OCI-LY1 (cell line): ENCODE results near the gene EPHB2.

Experiments
- EZH2 ChIP-seq: fragments of 200-600 bp; sonication (generic), shearing (Covaris generic); IDR thresholded peaks from 2 replicates; pipeline ENCODE4 v1.8.0; 2017; ENCODE audit warnings: borderline replicate concordance, mixed run types, mild to moderate bottlenecking, antibody characterized with exemption, low read length, moderate library complexity, mixed read lengths
- TF ChIP-seq, protein P1 (sequence below): fragments of 200-600 bp; sonication (generic), shearing (Covaris generic); IDR thresholded peaks from 2 replicates; pipeline ENCODE4 v1.5.1; 2017; ENCODE audit warnings: mild to moderate bottlenecking, antibody characterized with exemption, low read length, moderate library complexity, mixed read lengths

DNA sequence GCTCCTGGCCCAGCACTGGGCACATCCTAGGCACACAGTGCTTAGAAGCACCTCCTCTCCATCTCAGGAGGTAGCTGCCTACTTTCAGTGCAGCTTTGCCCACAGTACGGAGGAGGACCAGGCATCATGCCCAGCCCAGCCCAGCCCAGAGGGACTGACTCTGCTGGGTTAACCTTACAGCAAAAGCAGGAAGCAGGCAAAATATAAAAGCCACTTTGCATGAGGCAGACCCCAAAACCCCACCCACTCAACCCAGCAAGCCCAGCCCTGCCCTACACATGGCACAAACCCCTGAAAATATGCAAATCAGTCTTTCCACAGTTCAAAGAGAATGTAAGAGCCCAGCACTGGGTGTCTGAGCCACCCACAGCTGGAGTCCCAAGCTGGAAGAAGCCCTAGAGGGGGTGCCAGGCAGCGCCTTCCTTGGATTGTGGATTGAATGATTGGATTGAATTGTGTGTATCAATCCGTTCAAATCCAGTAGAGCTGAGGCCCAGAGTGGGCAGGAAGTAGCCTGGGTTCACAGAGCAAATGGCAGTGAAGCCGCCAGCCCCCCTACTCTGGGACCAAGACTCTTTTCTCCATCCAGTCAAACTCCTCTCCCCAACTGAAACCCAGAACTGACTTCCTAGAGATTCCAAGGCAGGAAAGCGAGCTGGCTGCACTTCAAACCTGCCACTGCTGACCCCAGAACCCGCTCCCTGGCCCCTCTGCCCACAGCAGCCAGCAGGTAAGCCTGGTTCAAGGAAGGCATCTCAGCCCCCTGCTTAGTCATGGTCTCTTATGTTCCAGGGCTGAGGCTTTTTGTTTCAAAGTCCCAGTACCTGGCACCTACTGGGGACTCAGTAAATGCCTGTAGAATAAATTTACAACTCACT lies 144.3 kb downstream of the EPHB2 start:
- TF ChIP-seq, protein P1, sequence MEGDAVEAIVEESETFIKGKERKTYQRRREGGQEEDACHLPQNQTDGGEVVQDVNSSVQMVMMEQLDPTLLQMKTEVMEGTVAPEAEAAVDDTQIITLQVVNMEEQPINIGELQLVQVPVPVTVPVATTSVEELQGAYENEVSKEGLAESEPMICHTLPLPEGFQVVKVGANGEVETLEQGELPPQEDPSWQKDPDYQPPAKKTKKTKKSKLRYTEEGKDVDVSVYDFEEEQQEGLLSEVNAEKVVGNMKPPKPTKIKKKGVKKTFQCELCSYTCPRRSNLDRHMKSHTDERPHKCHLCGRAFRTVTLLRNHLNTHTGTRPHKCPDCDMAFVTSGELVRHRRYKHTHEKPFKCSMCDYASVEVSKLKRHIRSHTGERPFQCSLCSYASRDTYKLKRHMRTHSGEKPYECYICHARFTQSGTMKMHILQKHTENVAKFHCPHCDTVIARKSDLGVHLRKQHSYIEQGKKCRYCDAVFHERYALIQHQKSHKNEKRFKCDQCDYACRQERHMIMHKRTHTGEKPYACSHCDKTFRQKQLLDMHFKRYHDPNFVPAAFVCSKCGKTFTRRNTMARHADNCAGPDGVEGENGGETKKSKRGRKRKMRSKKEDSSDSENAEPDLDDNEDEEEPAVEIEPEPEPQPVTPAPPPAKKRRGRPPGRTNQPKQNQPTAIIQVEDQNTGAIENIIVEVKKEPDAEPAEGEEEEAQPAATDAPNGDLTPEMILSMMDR: no peak
- TF ChIP-seq EZH2: no peak
